GM19324 (cell line): ENCODE measurements around the gene KRT78.
A peak's percentile ranks its signal among the peaks of the same experiment; 100 is the strongest.
"Not testable (repeated sequence)": the region's sequence is repeated elsewhere in the genome, so short reads cannot be mapped to it uniquely, and the experiment has no call there.

Source experiments
- ATAC-seq: cut with Tn5 transposase; IDR thresholded peaks from one replicate; pipeline ENCODE4 v1.9.1; 2021; ENCODE audit warnings: mild to moderate bottlenecking, moderate library complexity; ENCODE audit not compliant: unreplicated experiment, low FRiP score

KRT78 gene, protein sequence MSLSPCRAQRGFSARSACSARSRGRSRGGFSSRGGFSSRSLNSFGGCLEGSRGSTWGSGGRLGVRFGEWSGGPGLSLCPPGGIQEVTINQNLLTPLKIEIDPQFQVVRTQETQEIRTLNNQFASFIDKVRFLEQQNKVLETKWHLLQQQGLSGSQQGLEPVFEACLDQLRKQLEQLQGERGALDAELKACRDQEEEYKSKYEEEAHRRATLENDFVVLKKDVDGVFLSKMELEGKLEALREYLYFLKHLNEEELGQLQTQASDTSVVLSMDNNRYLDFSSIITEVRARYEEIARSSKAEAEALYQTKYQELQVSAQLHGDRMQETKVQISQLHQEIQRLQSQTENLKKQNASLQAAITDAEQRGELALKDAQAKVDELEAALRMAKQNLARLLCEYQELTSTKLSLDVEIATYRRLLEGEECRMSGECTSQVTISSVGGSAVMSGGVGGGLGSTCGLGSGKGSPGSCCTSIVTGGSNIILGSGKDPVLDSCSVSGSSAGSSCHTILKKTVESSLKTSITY

DNA sequence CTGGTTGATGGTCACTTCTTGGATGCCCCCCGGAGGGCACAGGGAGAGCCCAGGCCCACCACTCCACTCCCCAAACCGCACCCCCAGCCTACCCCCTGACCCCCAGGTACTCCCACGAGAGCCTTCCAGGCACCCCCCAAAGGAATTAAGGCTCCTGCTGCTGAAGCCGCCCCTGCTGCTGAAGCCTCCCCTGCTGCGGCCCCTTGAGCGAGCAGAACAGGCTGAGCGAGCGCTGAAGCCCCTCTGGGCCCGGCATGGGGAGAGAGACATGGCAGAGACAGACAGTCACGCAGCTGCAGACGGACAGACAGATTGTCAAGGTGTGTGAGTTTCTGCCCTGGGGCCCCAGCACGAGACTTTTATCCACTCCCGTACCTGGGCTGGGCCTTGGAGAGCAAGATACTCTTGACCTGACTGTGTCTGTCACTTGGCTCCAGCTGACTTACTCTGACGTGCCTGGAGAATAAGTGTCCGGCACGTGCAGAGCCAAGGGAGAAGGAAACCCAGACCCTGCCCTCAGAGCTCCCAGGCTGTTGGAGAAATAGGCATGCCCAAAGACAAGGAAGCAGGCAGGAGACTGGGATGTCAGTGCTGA lies at the start of gene KRT78:
Gene KRT78, minus strand, starts transcription at position 334 of the 595 bp plus-strand sequence. Its CDS starts 64 bp downstream, at position 270.
- ATAC-seq, result no peak

DNA sequence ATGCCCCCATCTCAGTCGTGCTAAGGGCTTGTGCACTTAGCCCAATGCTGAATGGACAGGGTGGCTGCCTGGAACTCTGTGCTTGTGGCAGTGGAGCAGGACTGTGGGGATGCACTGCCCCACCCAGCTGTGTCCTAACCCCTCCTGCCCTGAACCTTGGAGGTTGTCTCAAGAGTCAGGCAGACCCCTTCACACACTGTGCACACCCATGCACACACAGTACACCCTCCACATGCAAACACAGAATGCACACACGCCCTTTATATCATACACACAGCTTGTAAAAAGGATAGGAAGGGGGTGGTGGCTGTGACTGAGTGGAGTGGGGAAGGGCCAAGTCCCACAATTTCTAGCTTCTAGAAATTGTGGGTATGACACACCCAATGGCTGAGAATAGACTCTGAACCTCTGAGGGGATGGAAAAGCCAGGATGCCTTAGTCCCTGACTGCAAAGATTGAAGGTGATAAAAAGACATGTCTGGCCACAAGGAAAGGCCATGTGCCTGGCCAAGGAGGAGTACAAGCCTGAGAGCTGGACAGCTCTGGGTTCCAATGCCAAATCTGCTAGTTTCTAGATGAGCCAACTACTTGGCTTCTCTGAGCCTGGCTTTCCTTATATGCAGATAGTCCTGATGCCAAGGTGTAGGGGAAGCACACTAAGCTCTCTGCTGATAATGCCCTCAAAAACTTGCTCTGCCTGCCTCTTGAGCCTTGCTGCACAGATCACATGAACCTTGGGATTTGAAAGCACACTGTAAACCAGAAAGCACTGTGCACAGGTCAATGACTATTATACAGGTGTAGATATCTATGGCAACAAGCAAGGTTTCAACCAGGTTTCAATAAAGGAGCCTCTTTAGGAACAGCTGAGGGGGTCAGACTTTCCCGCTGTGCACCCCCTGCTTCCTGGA lies 47.7 kb upstream of the KRT78 start:
- no peak for ATAC-seq

DNA sequence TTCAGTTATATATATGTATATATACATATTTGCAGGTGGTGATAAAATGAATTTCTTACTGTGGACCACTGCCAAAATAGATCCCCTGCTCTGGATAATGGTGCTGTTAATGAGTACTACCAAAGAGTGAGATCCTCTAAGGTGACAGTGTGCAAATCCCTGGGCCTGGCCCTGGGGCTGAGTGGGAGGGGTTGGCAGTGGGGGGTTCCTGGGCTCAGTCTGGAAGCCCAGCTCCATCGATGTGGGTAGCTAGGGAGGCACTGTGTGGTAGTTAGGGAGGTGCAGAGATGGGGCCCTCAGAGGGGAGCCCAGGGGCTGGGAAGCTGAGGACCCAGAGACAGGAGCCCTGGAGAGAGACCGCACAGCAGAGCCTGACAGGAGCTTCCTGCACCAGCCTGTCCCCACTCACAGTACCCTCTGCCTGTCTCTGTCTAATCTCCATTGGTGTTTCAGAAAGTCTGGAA lies 47.0 kb upstream of the KRT78 start:
- no peak for ATAC-seq

DNA sequence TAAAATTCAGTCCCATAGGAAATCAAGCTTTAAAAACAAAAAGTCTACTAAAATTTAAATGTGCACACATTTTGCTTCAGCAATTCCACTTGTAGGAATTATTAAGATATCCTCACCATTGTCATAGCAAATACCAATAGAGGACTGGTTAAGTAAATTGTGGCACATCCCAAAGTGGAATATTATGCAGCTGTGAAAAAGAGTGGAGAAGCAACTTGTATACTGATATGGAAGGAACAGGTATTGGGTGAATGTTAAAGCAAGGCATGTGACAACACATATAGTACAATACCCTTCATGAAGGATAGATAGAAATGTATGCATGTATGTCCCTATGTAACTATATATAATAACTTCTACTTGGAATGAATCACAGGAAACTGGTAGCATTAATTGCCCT lies 44.2 kb upstream of the KRT78 start:
- ATAC-seq, result no peak

DNA sequence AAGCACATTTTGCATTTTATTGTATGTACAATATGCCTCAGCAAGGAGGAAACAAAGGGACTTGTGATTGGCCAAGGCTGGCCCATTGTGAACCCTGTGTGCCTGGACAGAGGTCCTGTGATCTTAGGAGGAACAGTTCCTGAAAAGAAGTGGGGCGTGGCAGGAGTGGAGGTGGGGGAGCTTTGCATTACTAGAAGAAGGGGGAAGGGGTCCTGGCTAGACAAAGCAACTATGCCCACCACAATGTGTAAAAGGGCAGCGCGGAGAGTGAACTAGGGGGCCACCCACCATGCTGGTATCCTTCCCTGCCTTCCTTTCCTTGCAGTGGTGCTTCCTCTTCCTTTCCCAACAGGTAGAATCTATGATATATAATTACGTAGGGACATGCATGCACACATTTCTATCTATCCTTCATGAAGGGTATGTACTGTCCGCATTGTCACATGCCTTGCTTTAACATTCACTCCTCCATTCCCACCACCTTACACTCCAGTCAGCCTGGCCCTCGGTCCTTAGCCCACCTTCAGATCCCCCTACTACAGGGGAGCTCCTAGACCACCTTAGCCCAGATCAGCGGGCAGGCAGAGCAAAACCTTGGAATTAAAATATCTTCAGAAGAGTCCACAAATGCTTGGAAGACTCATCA lies 43.5 kb upstream of the KRT78 start:
- no peak for ATAC-seq

DNA sequence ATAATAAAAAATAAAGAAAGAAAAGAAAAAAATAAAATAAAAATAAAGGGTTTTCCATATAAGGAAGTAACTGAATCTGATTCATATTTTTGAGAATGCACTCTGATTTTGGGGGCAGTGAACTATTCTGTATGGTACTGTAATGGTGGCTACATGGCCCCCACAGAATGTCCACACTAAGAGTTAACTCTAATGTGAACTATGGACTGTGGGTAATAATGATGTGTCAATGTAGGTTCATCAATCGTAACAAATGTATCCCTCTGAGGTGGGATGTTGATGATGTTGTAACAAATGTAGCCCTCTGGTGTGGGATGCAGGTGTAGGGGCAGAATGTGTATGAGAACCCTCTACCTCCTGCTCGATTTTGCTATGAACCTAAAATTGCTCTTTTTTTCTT lies 42.2 kb upstream of the KRT78 start:
- no peak for ATAC-seq

DNA sequence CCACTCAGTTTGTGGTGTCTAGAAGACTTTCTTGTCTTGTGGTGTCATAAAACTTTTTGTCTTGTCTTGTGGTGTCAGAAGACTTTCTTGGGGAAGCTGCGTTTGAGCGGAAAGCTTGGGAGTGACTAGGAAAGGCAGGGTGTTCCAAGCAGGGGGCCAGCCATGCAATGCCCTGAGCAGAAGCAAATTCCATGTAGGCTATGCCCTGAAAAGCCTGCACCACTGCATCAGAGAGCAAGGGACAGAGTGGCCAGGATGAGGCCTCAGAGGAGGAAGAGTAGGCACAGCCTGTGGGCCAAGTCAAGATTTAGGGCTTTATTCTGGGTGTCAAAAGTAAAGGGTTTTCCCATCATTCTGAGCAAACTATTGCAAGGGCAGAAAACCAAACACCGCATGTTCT lies 41.6 kb upstream of the KRT78 start:
- no peak for ATAC-seq

DNA sequence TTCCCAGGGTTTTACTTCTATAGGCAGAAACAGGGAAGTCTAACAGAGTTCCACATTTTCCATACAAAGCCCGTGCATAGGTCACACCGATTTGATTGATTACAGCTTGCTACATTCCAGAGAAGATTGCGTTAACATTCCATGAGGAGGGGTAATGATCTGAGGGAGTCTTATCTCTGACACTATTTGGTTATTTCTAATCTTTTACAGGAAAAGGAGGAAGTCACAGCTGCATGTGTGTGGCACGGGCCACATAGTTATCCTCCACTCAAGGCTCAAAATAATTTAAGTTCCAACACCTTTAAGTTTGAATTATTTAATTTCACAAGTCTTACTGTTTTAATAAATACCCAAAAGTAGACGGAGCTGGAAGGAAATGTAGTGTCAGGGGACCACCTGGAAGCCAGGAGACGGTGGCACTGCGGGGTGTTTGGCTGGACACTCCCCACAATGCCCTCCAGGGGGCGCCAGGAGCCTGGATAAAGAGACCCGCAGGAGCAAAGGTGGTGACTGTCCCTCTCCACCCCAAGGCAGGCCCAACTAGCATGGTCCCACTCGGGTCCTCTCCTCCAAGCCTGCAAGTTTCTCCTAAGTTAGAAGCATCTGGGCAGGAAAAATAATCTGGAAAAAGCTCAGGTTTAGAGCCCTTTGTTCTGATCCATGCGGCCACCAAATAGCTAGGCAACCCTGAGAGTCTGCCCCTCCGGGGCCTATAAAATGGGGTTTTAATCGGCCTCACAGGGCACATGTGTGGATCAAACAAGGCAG lies 35.9 kb upstream of the KRT78 start:
- no peak for ATAC-seq

DNA sequence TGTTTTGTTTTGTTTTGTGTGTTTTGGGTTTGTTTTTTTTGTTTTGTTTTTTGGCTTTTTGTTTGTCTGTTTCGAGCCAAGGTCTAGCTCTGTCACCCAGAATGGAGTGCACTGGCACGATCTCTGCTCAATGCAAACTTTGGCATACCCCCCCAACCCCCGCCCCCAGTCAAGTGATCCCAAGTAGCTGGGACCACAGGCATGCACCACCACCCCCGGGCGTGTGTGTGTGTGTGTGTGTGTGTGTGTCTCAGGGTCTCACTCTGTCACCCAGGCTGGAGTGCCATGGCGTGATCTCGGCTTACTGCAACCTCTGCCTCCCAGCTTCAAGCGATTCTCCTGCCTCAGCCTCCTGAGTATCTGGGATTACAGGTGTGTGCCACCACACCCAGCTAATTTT lies 31.7 kb upstream of the KRT78 start:
- not testable (repeated sequence) for ATAC-seq

DNA sequence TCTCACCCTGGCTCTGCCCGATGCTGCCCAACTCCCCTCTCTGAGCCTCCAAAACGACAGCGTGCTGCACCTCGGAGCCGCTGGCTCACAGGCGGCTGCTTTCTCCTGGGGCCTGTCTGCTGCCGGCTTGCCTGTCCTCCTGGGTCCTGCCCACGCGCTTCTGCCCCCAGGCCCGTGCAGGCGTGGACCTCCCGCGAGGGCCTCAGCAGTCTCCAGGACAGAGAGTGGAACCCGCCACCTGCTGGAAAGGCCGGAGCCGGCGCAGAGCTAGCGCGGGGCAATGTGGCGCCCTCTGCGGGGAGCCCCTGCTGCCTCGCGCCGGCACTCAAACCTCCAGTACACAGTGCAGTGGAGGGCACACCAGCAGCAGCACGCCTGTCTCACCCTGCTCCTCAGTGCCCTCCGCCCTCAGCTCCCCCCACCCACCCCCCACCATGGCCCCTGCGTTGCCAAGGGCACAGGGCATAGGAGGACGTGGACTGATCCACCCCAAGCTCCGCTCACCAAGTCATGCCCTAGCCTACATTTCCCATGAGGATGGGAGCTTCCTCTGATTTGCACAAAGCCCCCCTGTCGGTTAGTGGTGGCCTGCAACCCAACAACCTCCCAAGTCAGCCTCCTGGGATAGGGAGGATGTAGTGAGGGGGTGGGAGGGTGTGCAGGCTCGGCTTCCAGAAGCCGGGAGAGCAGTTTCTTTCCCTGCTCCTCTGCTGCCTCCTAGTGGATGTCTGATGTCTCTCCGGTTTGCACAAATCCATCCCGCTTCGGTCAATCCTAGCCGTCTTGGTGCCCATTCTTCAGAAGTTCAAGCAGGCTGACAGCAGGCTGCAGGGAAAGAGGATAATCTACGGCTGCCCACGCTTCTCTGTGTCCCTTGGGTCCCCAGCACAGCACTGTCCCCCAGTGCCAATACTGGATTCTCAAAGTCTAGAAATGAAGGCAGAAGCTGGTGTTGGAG lies 30.9 kb upstream of the KRT78 start:
- peak; percentile 42 for ATAC-seq

DNA sequence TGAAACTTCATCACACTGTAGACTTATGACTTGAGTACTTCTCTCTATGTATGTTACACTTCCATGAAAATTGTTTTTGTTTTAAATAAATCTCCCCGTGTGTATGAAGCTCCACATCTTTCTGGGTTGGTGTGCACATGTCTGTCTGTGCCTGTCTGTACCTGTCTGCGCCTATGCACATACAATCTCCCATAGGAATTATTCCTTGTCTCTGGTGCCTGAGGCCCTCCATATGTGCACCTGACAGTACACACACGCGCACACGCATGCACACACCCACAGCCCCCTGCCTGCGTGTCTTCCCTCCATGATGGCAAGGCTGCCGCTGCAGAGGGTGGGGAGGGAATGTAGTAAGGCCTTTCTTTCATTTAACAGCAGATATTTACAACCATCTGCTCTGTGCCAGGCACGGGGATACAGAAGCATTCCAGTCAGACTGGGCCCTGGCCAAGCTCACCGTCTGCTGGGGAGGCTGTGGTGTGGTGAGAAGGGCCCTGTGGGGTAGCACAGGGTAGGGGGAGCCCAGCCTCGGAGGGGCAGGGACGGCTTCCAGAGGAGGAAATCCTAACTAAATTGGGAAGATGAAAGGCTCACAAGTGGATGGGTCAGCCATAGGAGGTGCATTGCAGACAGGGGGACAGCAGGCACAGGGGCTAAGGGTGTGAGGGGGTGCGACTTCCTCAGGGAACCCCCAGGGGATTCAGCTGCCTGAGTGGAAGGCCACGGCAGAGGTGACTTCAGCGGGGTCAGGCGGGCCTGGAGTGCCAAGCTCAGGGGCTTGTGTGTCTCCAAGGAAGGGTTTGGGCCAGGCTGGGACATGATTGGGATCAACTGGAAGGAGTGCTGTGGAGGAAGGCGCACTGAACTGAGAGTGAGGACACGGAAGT lies 30.0 kb upstream of the KRT78 start:
- ATAC-seq, result no peak

DNA sequence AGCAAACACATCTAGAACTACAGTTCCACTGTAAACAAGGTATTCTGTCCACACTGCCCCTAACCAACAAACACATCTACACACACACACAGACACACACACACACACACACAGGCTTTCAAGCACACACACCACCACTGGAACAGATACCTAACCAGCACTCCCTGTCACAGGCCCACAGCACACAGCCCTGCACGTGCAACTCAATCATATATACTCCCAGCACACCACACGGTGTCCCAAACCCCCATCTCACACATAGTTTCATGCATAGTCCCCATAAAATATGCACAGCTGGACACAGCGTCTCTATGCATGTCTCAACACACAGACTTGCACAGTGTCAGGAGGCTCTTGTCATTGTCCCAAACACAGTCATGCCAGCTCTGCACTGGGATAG lies 28.4 kb upstream of the KRT78 start:
- no peak for ATAC-seq

DNA sequence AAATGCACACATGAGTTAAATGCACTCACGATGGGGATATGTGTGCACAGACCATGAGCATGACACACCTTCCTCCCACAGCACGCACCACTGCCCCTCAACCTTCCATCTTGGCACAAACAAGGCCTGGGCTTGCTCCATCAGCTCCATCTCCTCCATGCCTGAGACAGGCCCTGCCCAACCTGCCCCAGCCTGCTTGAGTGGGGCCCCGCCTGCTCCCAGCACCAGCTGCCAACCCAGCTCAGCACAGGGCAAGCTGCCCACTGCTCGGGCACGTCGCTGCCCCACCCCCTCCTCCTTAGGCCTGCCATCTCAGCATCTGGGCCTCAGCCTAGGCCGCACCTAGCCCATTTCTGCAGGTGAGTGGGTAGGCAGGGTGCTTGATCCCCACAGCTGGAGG lies 27.6 kb upstream of the KRT78 start:
- no peak for ATAC-seq

DNA sequence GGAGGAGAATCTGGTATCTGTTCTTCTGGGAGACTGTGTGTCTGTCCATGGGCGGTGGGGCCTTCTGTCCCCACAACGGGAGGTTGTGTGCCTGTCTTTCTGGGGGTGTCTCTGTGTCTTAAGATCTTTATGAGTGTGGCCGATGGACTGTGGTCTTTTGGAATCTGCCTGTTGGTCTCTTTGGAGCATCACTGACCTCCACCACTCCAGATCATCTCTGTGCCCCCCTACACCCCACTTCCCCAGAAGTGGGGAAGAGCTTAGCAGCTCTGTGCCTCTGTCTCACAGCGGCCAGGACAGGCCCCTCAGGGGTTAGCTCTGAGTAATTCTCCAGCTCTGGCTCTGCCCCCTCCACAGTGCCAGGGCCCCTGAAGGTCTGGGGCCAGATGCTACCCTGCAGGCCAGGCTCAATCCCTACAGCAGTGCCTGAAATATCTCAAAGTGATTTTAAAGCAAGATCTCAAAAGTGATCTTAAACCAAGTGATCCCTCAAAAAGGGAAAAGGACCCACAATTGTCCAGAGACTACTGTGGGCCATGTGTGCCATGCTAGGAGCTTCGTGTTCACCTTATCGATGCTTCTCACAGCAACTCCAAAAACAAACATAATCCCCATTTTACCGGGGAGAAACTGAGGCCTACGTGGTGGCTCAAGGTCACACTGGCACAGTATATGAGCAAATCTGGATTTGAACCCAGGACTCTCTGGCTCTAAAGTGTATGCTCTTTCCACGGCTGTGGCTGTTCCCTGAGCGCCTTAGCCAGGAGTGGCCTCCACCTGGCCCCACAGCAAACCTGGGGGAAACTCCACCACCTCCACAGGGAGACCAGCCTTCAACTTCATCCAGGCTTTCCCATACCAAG lies 26.0 kb upstream of the KRT78 start:
- no peak for ATAC-seq

DNA sequence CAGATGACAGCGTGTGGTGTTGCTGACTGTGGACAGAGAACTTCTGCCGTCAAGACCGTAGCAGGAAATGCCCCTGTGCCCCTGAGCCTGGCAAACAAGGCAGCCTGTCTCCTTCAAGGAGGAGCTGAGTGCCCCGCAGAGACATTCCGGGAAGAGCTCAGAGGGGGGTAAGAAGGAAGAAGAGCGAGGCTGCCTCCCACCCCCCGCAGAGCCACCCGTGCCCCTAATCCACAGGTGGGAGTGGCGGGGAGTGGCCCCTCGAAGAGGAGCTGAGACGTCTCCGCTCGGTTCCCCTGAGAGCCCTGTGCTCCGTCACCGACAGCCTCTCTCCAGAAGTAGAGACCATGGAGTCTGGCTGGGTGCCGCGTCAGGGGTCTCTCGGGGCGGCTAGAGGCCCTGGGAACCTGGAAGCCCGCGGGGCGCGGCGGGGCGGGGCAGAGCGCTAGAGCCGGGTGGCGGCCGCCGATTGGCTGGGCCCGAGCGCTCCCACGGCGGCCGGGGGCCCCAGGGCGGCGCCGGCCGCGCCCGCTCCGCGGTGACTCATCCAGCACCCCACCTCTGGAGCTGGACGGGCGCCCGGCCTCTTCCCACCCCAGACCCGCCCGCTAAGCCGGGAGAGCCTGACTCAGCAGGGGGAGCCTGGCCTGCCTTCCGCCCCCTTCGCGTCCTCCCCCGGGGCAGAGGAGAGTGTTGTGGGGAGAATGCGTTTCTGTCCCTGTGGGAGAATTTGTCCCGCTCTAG lies 25.2 kb upstream of the KRT78 start:
- no peak for ATAC-seq

DNA sequence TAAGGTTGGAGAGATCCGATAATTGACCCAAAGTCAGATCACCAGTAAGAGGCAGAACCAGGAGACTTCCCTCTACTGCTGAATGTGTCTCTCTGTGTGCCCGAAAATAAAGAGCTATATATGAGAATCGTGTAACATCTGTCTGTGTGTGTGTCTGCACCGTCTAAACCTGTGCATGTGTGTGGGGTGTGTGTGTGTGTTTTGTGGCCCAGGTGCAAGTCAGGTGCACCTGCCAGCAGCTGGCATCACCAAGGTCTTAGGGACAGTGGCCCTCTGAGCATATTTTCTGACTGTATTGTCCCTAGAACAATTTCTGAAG lies 24.7 kb upstream of the KRT78 start:
- no peak for ATAC-seq
